ENCODE measurements around the gene POLH. TPM values are rescaled to one million over a fixed set of nuclear protein-coding genes. Genes with fewer than 3 reads are reported as not detected.

Gene POLH
- total and polyA plus RNA-seq, 9 of the 15 experiments (the other 6 are each of a cell fraction or from before 2014, with no cell fraction given) = 5.8 to 31.6 (median 20.6) TPM

DNA sequence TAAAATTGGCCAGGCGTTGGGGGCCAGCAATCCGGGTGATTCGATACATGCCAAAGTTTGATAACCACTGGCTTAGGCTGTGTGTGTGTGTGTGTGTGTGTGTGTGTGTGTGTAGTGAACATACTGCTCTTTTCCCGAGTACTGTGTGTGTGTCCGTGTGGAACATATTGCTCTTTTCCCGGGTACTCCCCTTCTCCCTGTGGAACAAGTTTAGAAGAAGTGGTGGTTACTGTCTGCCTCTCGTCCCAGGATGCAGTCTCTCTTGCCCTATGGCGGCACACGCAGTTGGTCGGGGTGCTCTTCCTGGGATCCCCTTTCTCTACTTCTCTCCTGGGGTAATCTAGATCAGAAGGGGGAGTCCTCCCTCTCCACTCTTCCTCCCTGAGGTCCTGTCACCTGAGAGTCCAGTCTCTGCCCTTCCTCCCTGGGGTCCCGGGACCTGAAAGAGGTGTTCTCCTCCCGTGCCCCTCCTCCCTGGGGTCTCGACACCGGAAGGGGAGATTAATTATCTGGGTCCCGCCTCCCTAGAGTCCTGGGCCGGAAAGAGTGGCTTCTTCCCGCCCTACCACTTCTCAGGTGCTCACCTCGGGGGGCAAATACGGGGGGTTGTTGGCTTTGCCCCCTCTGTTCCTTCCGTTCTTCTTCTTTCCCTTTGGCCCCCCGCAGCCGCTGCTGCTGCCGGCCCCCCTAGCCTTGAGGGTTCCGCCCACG lies 52.6 kb downstream of the POLH start (continued):
- TF ChIP-seq, protein P1, sequence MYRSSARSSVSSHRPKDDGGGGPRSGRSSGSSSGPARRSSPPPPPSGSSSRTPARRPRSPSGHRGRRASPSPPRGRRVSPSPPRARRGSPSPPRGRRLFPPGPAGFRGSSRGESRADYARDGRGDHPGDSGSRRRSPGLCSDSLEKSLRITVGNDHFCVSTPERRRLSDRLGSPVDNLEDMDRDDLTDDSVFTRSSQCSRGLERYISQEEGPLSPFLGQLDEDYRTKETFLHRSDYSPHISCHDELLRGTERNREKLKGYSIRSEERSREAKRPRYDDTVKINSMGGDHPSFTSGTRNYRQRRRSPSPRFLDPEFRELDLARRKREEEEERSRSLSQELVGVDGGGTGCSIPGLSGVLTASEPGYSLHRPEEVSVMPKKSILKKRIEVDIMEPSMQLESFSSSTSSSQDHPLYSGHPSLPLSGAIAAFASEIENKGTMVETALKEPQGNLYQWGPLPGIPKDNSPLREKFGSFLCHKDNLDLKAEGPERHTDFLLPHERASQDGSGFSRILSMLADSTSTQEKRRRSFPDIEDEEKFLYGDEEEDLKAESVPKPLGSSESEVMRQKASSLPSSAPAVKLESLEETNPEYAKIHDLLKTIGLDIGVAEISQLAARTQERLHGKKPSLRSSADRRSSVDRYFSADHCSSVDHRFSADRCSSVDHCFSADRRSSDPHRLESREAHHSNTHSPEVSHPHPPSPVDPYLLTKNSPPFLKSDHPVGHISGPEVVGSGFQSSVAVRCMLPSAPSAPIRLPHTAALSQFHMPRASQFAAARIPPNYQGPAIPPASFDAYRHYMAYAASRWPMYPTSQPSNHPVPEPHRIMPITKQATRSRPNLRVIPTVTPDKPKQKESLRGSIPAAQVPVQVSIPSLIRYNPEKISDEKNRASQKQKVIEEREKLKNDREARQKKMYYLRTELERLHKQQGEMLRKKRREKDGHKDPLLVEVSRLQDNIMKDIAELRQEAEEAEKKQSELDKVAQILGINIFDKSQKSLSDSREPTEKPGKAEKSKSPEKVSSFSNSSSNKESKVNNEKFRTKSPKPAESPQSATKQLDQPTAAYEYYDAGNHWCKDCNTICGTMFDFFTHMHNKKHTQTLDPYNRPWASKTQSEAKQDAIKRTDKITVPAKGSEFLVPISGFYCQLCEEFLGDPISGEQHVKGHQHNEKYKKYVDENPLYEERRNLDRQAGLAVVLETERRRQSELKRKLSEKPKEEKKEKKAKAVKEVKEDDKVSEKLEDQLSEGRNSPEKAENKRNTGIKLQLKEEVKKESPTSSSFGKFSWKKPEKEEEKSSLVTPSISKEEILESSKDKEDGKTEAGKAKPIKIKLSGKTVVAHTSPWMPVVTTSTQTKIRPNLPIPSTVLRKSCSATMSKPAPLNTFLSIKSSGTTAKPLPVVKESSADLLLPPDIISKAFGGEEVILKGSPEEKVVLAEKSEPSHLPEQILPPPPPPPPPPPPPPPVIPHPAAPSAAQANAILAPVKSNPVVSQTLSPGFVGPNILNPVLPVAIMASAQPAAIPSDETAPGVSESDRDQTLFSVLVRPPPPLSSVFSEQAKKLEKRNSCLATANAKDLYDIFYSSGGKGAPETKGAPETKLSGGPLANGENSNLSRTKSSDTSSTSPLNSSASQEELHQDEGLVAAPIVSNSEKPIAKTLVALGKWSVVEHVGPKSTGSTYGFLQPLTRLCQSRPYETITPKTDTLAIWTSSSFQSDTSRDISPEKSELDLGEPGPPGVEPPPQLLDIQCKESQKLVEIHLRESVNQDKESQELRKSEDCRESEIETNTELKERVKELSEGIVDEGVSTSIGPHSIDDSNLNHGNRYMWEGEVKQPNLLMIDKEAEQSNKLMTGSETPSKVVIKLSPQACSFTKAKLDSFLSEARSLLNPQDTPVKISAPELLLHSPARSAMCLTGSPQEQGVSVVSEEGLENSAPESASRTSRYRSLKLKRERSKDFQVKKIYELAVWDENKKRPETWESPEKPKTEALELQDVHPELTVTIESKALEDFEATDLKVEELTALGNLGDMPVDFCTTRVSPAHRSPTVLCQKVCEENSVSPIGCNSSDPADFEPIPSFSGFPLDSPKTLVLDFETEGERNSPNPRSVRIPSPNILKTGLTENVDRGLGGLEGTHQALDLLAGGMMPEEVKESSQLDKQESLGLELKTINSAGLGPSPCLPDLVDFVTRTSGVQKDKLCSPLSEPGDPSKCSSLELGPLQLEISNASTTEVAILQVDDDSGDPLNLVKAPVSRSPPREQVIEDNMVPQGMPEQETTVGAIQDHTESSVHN (IDR thresholded peaks at IDR 0.05; ENCODE audit: borderline replicate concordance in 1 of 2, low read depth in 1 of 2) = peak in 1 of 2 experiments; percentile 58; a peak in 2 of 4 replicates
- TF ChIP-seq, protein P2, sequence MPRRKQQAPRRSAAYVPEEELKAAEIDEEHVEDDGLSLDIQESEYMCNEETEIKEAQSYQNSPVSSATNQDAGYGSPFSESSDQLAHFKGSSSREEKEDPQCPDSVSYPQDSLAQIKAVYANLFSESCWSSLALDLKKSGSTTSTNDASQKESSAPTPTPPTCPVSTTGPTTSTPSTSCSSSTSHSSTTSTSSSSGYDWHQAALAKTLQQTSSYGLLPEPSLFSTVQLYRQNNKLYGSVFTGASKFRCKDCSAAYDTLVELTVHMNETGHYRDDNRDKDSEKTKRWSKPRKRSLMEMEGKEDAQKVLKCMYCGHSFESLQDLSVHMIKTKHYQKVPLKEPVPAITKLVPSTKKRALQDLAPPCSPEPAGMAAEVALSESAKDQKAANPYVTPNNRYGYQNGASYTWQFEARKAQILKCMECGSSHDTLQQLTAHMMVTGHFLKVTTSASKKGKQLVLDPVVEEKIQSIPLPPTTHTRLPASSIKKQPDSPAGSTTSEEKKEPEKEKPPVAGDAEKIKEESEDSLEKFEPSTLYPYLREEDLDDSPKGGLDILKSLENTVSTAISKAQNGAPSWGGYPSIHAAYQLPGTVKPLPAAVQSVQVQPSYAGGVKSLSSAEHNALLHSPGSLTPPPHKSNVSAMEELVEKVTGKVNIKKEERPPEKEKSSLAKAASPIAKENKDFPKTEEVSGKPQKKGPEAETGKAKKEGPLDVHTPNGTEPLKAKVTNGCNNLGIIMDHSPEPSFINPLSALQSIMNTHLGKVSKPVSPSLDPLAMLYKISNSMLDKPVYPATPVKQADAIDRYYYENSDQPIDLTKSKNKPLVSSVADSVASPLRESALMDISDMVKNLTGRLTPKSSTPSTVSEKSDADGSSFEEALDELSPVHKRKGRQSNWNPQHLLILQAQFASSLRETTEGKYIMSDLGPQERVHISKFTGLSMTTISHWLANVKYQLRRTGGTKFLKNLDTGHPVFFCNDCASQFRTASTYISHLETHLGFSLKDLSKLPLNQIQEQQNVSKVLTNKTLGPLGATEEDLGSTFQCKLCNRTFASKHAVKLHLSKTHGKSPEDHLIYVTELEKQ (CRISPR knock-in tag; IDR thresholded peaks at IDR 0.05) = no peak
- TF ChIP-seq TCF7 (IDR thresholded peaks at IDR 0.05; ENCODE audit: borderline replicate concordance) (no peak), TSC22D4 (tag; IDR thresholded peaks at IDR 0.05) (no peak), TEAD4 (IDR thresholded peaks at IDR 0.05; ENCODE audit: low read length) (peak; percentile 14; the same call in 1 of the 2 replicates), TEAD4 (CRISPR knock-in tag; IDR thresholded peaks at IDR 0.05; ENCODE audit: borderline replicate concordance) (no peak), HDGF (IDR thresholded peaks at IDR 0.05) (peak; percentile 16; the same call in 1 of the 2 replicates), TAF7 (tag; IDR thresholded peaks at IDR 0.05) (peak; percentile 85), EZH2 (IDR thresholded peaks at IDR 0.05; ENCODE audit: borderline replicate concordance, low read depth, low read length) (no peak), ZBED1 (IDR thresholded peaks at IDR 0.05) (peak; percentile 70; the same call in 1 of the 2 replicates), ZNF165 (CRISPR knock-in tag; IDR thresholded peaks at IDR 0.05; ENCODE audit: borderline replicate concordance) (no peak), ZNF76 (CRISPR knock-in tag; IDR thresholded peaks at IDR 0.05; ENCODE audit: borderline replicate concordance) (no peak; the same call in 1 of the 2 replicates)
- TF ChIP-seq, protein P3, sequence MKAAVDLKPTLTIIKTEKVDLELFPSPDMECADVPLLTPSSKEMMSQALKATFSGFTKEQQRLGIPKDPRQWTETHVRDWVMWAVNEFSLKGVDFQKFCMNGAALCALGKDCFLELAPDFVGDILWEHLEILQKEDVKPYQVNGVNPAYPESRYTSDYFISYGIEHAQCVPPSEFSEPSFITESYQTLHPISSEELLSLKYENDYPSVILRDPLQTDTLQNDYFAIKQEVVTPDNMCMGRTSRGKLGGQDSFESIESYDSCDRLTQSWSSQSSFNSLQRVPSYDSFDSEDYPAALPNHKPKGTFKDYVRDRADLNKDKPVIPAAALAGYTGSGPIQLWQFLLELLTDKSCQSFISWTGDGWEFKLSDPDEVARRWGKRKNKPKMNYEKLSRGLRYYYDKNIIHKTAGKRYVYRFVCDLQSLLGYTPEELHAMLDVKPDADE (conservative IDR thresholded peaks at IDR 0.05; ENCODE audit: control insufficient read depth, low read depth, low read length) = no peak
